ENCODE measurements around the gene NOD2. TPM values are rescaled to one million over a fixed set of nuclear protein-coding genes. Genes with fewer than 3 reads are reported as not detected.

The NOD2 gene
- 10 to 100 TPM; 20.8 to 24.1 TPM for total RNA-seq

GRCh38 chr16:50692999-50693781 is at the start of gene NOD2:
TSS of gene NOD2 (plus strand) at chr16:50693606. CDS start at chr16:50699496, 5,890 bp downstream.
- Mint-ChIP-seq H3K4me3 (peak within 1 kb of the TSS; percentile 87), H3K4me1 (peaks cover 59% of the 10 kb centered on the region), H3K36me3 (ENCODE audit: low read depth) (peaks cover 23% of the 10 kb centered on the region), H3K9me3 (no peaks in the 10 kb centered on the region), H3K27ac (peak within 1 kb of the TSS; percentile 65), H3K27me3 (peaks cover 7% of the 10 kb centered on the region)
- ChIA-PET POLR2A (interaction anchor here (6.8 to 8.1 kb wide), 2 partner anchors 9 to 51 kb away, joined by 93 to 164 read pairs; partner anchors contain the start of genes CYLD and SNX20), CTCF (no interaction called here)
- peak; percentile 56 for DNase-seq

- Mint-ChIP-seq H3K36me3 (ENCODE audit: low read depth) (no peaks in the 10 kb centered on the region), H3K27me3 (no peaks in the 10 kb centered on the region), H3K4me3 (no peak overlapping the region), H3K27ac (no peak overlapping the region), H3K9me3 (no peaks in the 10 kb centered on the region), H3K4me1 (no peaks in the 10 kb centered on the region)
- POLR2A ChIA-PET = no interaction called here
- no peak for DNase-seq
- CTCF ChIA-PET = interaction anchor here (1.2 to 1.4 kb wide), 2 partner anchors 162 to 275 kb away, joined by 3 to 4 read pairs; no protein-coding TSS in a partner anchor
Measured at GRCh38 chr16:50644245-50644644, 49.2 kb upstream of the NOD2 start.

GRCh38 chr16:50644729-50645128 is 48.7 kb upstream of the NOD2 start:
- ChIA-PET POLR2A (no interaction called here), CTCF (interaction anchor here (0.8 to 1.4 kb wide), 5 partner anchors 21 to 434 kb away, joined by 3 to 4 read pairs (median 4); no protein-coding TSS in a partner anchor)
- Mint-ChIP-seq H3K9me3 (no peaks in the 10 kb centered on the region), H3K4me1 (no peaks in the 10 kb centered on the region), H3K4me3 (no peak overlapping the region), H3K36me3 (ENCODE audit: low read depth) (no peaks in the 10 kb centered on the region), H3K27me3 (no peaks in the 10 kb centered on the region), H3K27ac (no peak overlapping the region)
- peak; percentile 28 for DNase-seq

- Mint-ChIP-seq H3K9me3 (no peaks in the 10 kb centered on the region), H3K27ac (no peak overlapping the region), H3K4me1 (no peaks in the 10 kb centered on the region), H3K27me3 (no peaks in the 10 kb centered on the region), H3K36me3 (ENCODE audit: low read depth) (no peaks in the 10 kb centered on the region), H3K4me3 (no peak overlapping the region)
- ChIA-PET POLR2A (no interaction called here), CTCF (interaction anchor here (0.7 to 1.4 kb wide), 6 partner anchors 20 to 435 kb away, joined by 3 to 4 read pairs (median 4); no protein-coding TSS in a partner anchor)
- no peak for DNase-seq
Measured at GRCh38 chr16:50645563-50646220, 47.7 kb upstream of the NOD2 start.

- CTCF ChIA-PET = interaction anchor here (0.7 to 1.4 kb wide), 2 partner anchors 160 to 229 kb away, joined by 3 read pairs; no protein-coding TSS in a partner anchor
- Mint-ChIP-seq H3K36me3 (ENCODE audit: low read depth) (no peaks in the 10 kb centered on the region), H3K27ac (no peak overlapping the region), H3K27me3 (no peaks in the 10 kb centered on the region), H3K4me3 (no peak overlapping the region), H3K9me3 (no peaks in the 10 kb centered on the region), H3K4me1 (no peaks in the 10 kb centered on the region)
- POLR2A ChIA-PET = no interaction called here
- DNase-seq = no peak
Measured at GRCh38 chr16:50646345-50646744, 47.1 kb upstream of the NOD2 start.

- no peaks in the 10 kb centered on the region for H3K27me3 Mint-ChIP-seq
- no peaks in the 10 kb centered on the region for H3K36me3 Mint-ChIP-seq (ENCODE audit: low read depth)
- H3K9me3 Mint-ChIP-seq = peaks cover 2% of the 10 kb centered on the region
- no peak for DNase-seq
- ChIA-PET POLR2A (no interaction called here), CTCF (interaction anchor here (1.0 to 2.6 kb wide), 2 partner anchors 13 to 154 kb away, joined by 7 to 9 read pairs; no protein-coding TSS in a partner anchor)
- no peaks in the 10 kb centered on the region for H3K4me1 Mint-ChIP-seq
- no peak overlapping the region for H3K4me3 Mint-ChIP-seq
- H3K27ac Mint-ChIP-seq = no peak overlapping the region
Measured at GRCh38 chr16:50651835-50652438, 41.5 kb upstream of the NOD2 start.

- ChIA-PET POLR2A (interaction anchor here (1.3 kb wide), 1 partner anchor 12 kb away, joined by 4 read pairs; no protein-coding TSS in a partner anchor), CTCF (interaction anchor here (2.6 to 2.7 kb wide), 2 partner anchors 13 to 153 kb away, joined by 9 to 17 read pairs; no protein-coding TSS in a partner anchor)
Measured at GRCh38 chr16:50652836-50653425, 40.5 kb upstream of the NOD2 start.

GRCh38 chr16:50653633-50654519 is 39.5 kb upstream of the NOD2 start:
- ChIA-PET POLR2A (interaction anchor here (1.3 kb wide), 1 partner anchor 11 kb away, joined by 4 read pairs; no protein-coding TSS in a partner anchor), CTCF (interaction anchor here (2.6 to 2.7 kb wide), 2 partner anchors 12 to 152 kb away, joined by 9 to 17 read pairs; no protein-coding TSS in a partner anchor)
- Mint-ChIP-seq H3K27me3 (no peaks in the 10 kb centered on the region), H3K4me3 (no peak overlapping the region), H3K9me3 (peaks cover 2% of the 10 kb centered on the region), H3K4me1 (no peaks in the 10 kb centered on the region), H3K36me3 (ENCODE audit: low read depth) (no peaks in the 10 kb centered on the region), H3K27ac (no peak overlapping the region)
- no peak for DNase-seq

More at GRCh38 chr16:50652836-50653425, 40.5 kb upstream of the NOD2 start:
- Mint-ChIP-seq H3K9me3 (peaks cover 2% of the 10 kb centered on the region), H3K27ac (no peak overlapping the region), H3K4me1 (no peaks in the 10 kb centered on the region), H3K27me3 (no peaks in the 10 kb centered on the region), H3K4me3 (no peak overlapping the region), H3K36me3 (ENCODE audit: low read depth) (no peaks in the 10 kb centered on the region)
- no peak for DNase-seq

GRCh38 chr16:50655558-50656055 is 37.8 kb upstream of the NOD2 start:
- ChIA-PET CTCF (interaction anchor here (2.7 kb wide), 1 partner anchor 10 kb away, joined by 17 read pairs; no protein-coding TSS in a partner anchor), POLR2A (interaction anchor here (1.2 kb wide), 1 partner anchor 10 kb away, joined by 5 read pairs; no protein-coding TSS in a partner anchor)
- peaks cover 2% of the 10 kb centered on the region for H3K4me1 Mint-ChIP-seq
- peaks cover 2% of the 10 kb centered on the region for H3K9me3 Mint-ChIP-seq
- H3K27me3 Mint-ChIP-seq = no peaks in the 10 kb centered on the region
- no peak overlapping the region for H3K4me3 Mint-ChIP-seq
- no peaks in the 10 kb centered on the region for H3K36me3 Mint-ChIP-seq (ENCODE audit: low read depth)
- H3K27ac Mint-ChIP-seq = no peak overlapping the region
- no peak for DNase-seq

- ChIA-PET CTCF (no interaction called here), POLR2A (no interaction called here)
- Mint-ChIP-seq H3K36me3 (ENCODE audit: low read depth) (no peaks in the 10 kb centered on the region), H3K27me3 (no peaks in the 10 kb centered on the region), H3K4me3 (no peak overlapping the region), H3K27ac (no peak overlapping the region), H3K9me3 (peaks cover 2% of the 10 kb centered on the region), H3K4me1 (peaks cover 2% of the 10 kb centered on the region)
- no peak for DNase-seq
Measured at GRCh38 chr16:50657241-50657640, 36.2 kb upstream of the NOD2 start.

GRCh38 chr16:50659806-50660205 is 33.6 kb upstream of the NOD2 start:
- peaks cover 10% of the 10 kb centered on the region for H3K36me3 Mint-ChIP-seq (ENCODE audit: low read depth)
- ChIA-PET POLR2A (interaction anchor here (1.2 to 1.6 kb wide), 2 partner anchors 12 to 594 kb away, joined by 3 read pairs; partner anchors contain the start of gene HEATR3), CTCF (interaction anchor here (1.0 to 17.4 kb wide), 3 partner anchors 12 to 304 kb away, joined by 3 to 288 read pairs (median 4); no protein-coding TSS in a partner anchor)
- peaks cover 5% of the 10 kb centered on the region for H3K9me3 Mint-ChIP-seq
- H3K4me1 Mint-ChIP-seq = peaks cover 8% of the 10 kb centered on the region
- H3K27ac Mint-ChIP-seq = no peak overlapping the region
- no peak for DNase-seq
- H3K4me3 Mint-ChIP-seq = no peak overlapping the region
- no peaks in the 10 kb centered on the region for H3K27me3 Mint-ChIP-seq

Data from activated CD4-positive, alpha-beta memory T cell treated with anti-CD3 and anti-CD28 coated beads, Interleukin-2, amount 10 ng/mL, durations not matched to agents 7 days and 5 days (primary cell).